Keratinocyte (primary cell): ENCODE results near the gene TMEM217. TPM values are rescaled to one million over a fixed set of nuclear protein-coding genes. Genes with fewer than 3 reads are reported as not detected.

Experiments used
- DNase-seq: peaks from one replicate; pipeline ENCODE4 v3.0.0-alpha.2; 2011; ENCODE audit warnings: low read depth, missing footprints, low spot score
- FAIRE-seq: peaks from 2 replicates; lab custom pipeline; 2011; peaks lifted over from hg19 to GRCh38; lab: Jason Lieb, UNC
- H2AFZ ChIP-seq: 2 replicates; pipeline ENCODE4 v1.6.0; 2012; ENCODE audit warnings: low read length, control low read depth, inconsistent platforms; ENCODE audit not compliant: control insufficient read depth
- H3K27ac ChIP-seq: 2 replicates; pipeline ENCODE4 v1.5.1; 2011; ENCODE audit warnings: low read length; ENCODE audit not compliant: control insufficient read depth, insufficient read depth
- H3K27me3 ChIP-seq: 3 replicates; pipeline ENCODE4 v1.6.0; 2011; ENCODE audit warnings: low read length; ENCODE audit not compliant: control insufficient read depth, insufficient read depth; ENCODE audit errors: extremely low read depth
- H3K36me3 ChIP-seq, 2 experiments: 2 replicates in 1 of 2; 3 replicates in 1 of 2; pipeline ENCODE4 v1.5.1; 2011; ENCODE audit warnings: low read length in 2 of 2, mild to moderate bottlenecking in 1 of 2; ENCODE audit not compliant: control insufficient read depth in 2 of 2, insufficient read depth in 2 of 2; ENCODE audit errors: extremely low read depth in 1 of 2
- H3K4me1 ChIP-seq: 3 replicates; pipeline ENCODE4 v1.5.1; 2011; ENCODE audit warnings: low read length; ENCODE audit not compliant: control insufficient read depth, insufficient read depth; ENCODE audit errors: extremely low read depth
- H3K4me2 ChIP-seq: 3 replicates; pipeline ENCODE4 v1.6.0; 2011; ENCODE audit warnings: low read depth, low read length; ENCODE audit not compliant: control insufficient read depth, insufficient read depth; ENCODE audit errors: extremely low read depth
- H3K4me3 ChIP-seq, 3 experiments: fragments of 200-600 bp in 1 of 3; sonication (generic) in 1 of 3; 2 replicates in 2 of 3; 3 replicates in 1 of 3; pipeline ENCODE4 v1.5.1; 2011 to 2016; ENCODE audit warnings: low read length in 3 of 3, mild to moderate bottlenecking in 3 of 3, control low read depth in 2 of 3, inconsistent platforms in 1 of 3, low read depth in 1 of 3, mixed read lengths in 1 of 3, mixed run types in 1 of 3, moderate library complexity in 1 of 3; ENCODE audit not compliant: control insufficient read depth in 2 of 3, insufficient read depth in 2 of 3; ENCODE audit errors: extremely low read depth in 1 of 3
- H3K79me2 ChIP-seq: 2 replicates; pipeline ENCODE4 v1.6.0; 2012; ENCODE audit warnings: low read length; ENCODE audit not compliant: control insufficient read depth, insufficient read depth
- H3K9ac ChIP-seq: 3 replicates; pipeline ENCODE4 v1.6.0; 2011; ENCODE audit warnings: low read length; ENCODE audit not compliant: control insufficient read depth, insufficient read depth; ENCODE audit errors: extremely low read depth
- H3K9me1 ChIP-seq: 3 replicates; pipeline ENCODE4 v1.6.0; 2011; ENCODE audit warnings: low read length; ENCODE audit not compliant: control insufficient read depth, insufficient read depth; ENCODE audit errors: extremely low read depth
- H3K9me3 ChIP-seq: 2 replicates; pipeline ENCODE4 v1.5.1; 2012; ENCODE audit warnings: low read depth, low read length; ENCODE audit not compliant: control insufficient read depth
- H4K20me1 ChIP-seq: 3 replicates; pipeline ENCODE4 v1.6.0; 2011; ENCODE audit warnings: low read length; ENCODE audit not compliant: control insufficient read depth, insufficient read depth; ENCODE audit errors: extremely low read depth
- EZH2 ChIP-seq: IDR thresholded peaks from one replicate; pipeline ENCODE4 v1.6.1; 2012; ENCODE audit warnings: inconsistent platforms, mild to moderate bottlenecking, low read length, moderate library complexity
- dilution Hi-C: fragments of 300-500 bp; cut with MboI; formaldehyde crosslinking; loops from one replicate; pipeline ENCODE4 v1.7.0; 2020; ENCODE audit warnings: low sequenced_read_pairs; ENCODE audit not compliant: extremely low pct_ligation_motif_present
- polyA plus RNA-seq, 5 experiments: library from polyadenylated mRNA; depleted of rRNA in 3 of 5; stranded (reverse) in 3 of 5; stranded (forward) in 1 of 5; unstranded in 1 of 5; fragments of >200 nt; gene quantifications; 1 replicate in 1 of 5; 2 replicates in 3 of 5; 3 replicates in 1 of 5; pipeline versions ENCODE4 v1.2.1 to v1.2.3, GENCODE V29; 2011 to 2012; ENCODE audit warnings: missing spikeins in 2 of 5, low read depth in 1 of 5, low replicate concordance in 1 of 5
- TF ChIP-seq, protein P1 (sequence below), 3 experiments: IDR thresholded peaks in 1 of 3; conservative IDR thresholded peaks in 1 of 3; optimal IDR thresholded peaks in 1 of 3; 2 replicates in 2 of 3; 3 replicates in 1 of 3; pipeline versions ENCODE3 to v1.5.1; 2011; ENCODE audit warnings: low read length in 3 of 3, mild to moderate bottlenecking in 3 of 3, moderate library complexity in 2 of 3, control low read depth in 1 of 3, inconsistent platforms in 1 of 3; ENCODE audit not compliant: insufficient read depth in 2 of 3; ENCODE audit errors: extremely low read depth in 1 of 3

Gene TMEM217
- polyA plus RNA-seq, 1 donor (not counting 4 experiments of a cell fraction or from before 2014, with no cell fraction given): 0.80 TPM

GRCh38 chr6:37243816-37244370 lies 14.1 kb downstream of the TMEM217 start:
- Histone ChIP-seq H3K27ac (peak overlapping the region; percentile 71), H3K27me3 (no peaks in the 10 kb centered on the region), H3K4me3 (no peak overlapping the region), H3K79me2 (no peaks in the 10 kb centered on the region), H3K36me3 (no peaks in the 10 kb centered on the region), H3K9me3 (no peaks in the 10 kb centered on the region), H3K4me1 (peaks cover 52% of the 10 kb centered on the region), H2AFZ (no peak overlapping the region), H3K9ac (no peak overlapping the region), H3K9me1 (no peaks in the 10 kb centered on the region), H4K20me1 (no peaks in the 10 kb centered on the region), H3K4me2 (no peak overlapping the region)
- DNase-seq (no peak), FAIRE-seq (no peak)
- dilution Hi-C loops: no loop called here
- TF ChIP-seq, protein P1, sequence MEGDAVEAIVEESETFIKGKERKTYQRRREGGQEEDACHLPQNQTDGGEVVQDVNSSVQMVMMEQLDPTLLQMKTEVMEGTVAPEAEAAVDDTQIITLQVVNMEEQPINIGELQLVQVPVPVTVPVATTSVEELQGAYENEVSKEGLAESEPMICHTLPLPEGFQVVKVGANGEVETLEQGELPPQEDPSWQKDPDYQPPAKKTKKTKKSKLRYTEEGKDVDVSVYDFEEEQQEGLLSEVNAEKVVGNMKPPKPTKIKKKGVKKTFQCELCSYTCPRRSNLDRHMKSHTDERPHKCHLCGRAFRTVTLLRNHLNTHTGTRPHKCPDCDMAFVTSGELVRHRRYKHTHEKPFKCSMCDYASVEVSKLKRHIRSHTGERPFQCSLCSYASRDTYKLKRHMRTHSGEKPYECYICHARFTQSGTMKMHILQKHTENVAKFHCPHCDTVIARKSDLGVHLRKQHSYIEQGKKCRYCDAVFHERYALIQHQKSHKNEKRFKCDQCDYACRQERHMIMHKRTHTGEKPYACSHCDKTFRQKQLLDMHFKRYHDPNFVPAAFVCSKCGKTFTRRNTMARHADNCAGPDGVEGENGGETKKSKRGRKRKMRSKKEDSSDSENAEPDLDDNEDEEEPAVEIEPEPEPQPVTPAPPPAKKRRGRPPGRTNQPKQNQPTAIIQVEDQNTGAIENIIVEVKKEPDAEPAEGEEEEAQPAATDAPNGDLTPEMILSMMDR (optimal IDR thresholded peaks at IDR 0.05 in 1 of 3, IDR thresholded peaks at IDR 0.05 in 1 of 3, conservative IDR thresholded peaks at IDR 0.05 in 1 of 3; ENCODE audit: extremely low read depth in 1 of 3, insufficient read depth in 2 of 3, low read length in 3 of 3): no peak
- no peak for TF ChIP-seq EZH2

GRCh38 chr6:37243131-37243815 lies 14.7 kb downstream of the TMEM217 start:
- Histone ChIP-seq H3K27me3 (no peaks in the 10 kb centered on the region), H3K4me3 (peak overlapping the region in 1 of 3 experiments; percentile 57), H3K4me2 (peak overlapping the region; percentile 76), H4K20me1 (no peaks in the 10 kb centered on the region), H3K9me1 (no peaks in the 10 kb centered on the region), H2AFZ (peak overlapping the region; percentile 84), H3K9ac (peak overlapping the region; percentile 56), H3K4me1 (peaks cover 52% of the 10 kb centered on the region), H3K9me3 (no peaks in the 10 kb centered on the region), H3K27ac (peak overlapping the region; percentile 71), H3K36me3 (no peaks in the 10 kb centered on the region), H3K79me2 (no peaks in the 10 kb centered on the region)
- FAIRE-seq: no peak
- TF ChIP-seq EZH2: no peak
- TF ChIP-seq, protein P1 (optimal IDR thresholded peaks at IDR 0.05 in 1 of 3, IDR thresholded peaks at IDR 0.05 in 1 of 3, conservative IDR thresholded peaks at IDR 0.05 in 1 of 3; ENCODE audit: extremely low read depth in 1 of 3, insufficient read depth in 2 of 3, low read length in 3 of 3): no peak
- DNase-seq: no peak
- dilution Hi-C loops: no loop called here
